ENCODE measurements around the gene COBLL1.
A peak's percentile ranks its signal among the peaks of the same experiment; 100 is the strongest.
"Not testable (repeated sequence)": the region's sequence is repeated elsewhere in the genome, so short reads cannot be mapped to it uniquely, and the experiment has no call there.

The COBLL1 gene

DNA sequence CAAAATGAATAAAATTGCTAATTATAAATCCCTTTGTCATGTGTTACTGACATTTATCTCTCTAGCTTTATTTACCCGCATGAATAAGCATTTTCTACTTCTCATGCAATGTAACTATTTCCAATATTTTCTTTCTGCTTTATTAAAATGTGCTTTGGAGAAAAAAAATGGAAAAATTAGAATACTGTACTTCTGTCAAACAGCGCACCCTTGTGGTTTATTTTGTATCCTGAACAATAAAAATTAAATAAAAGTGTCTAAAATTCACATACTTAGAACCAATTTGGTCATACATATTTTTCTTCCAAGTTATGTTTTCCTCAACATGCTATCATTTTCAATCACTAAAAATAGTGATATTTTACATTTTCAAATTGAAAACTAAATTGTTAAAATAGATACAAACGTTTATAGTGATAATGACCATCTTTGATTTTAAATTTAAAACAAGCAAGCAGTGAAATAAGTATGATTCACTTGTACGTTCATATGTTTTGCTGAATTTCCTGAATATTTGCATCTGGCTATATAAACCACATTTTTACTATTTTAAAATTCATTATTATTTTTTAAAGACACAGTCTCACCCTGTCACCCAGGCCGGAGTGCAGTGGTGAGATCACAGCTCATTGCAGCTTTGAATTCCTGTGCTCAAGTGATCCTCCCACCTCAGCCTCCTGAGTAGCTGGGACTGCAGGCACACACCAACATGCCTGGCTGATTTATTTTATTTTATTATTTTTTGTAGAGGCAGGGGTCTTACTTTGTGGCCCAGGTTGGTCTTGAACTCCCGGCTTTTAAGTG lies 124.4 kb downstream of the COBLL1 start:
- H3K79me2 ChIP-seq (ENCODE audit: control insufficient read depth, insufficient read depth, low read length, unreplicated experiment) = no peaks in the 10 kb centered on the region
- no peak overlapping the region for H2AFZ ChIP-seq (ENCODE audit: low read length, unreplicated experiment)
- no peak overlapping the region for H3K4me3 ChIP-seq (ENCODE audit: low read depth, low read length)
- no peaks in the 10 kb centered on the region for H3K36me3 ChIP-seq (ENCODE audit: insufficient read depth, low read length)
- no peaks in the 10 kb centered on the region for H3K27me3 ChIP-seq (ENCODE audit: insufficient read depth, low read length)
- no peak overlapping the region for H3K27ac ChIP-seq (ENCODE audit: low read depth, low read length)
- peaks cover 18% of the 10 kb centered on the region for H3K4me1 ChIP-seq (ENCODE audit: control insufficient read depth, insufficient read depth, low read length, unreplicated experiment)

- Histone ChIP-seq H3K4me3 (ENCODE audit: low read depth, low read length) (no peak overlapping the region), H2AFZ (ENCODE audit: low read length, unreplicated experiment) (no peak overlapping the region), H3K27me3 (ENCODE audit: insufficient read depth, low read length) (no peaks in the 10 kb centered on the region), H3K36me3 (ENCODE audit: insufficient read depth, low read length) (no peaks in the 10 kb centered on the region), H3K4me1 (ENCODE audit: control insufficient read depth, insufficient read depth, low read length, unreplicated experiment) (peaks cover 9% of the 10 kb centered on the region), H3K79me2 (ENCODE audit: control insufficient read depth, insufficient read depth, low read length, unreplicated experiment) (no peaks in the 10 kb centered on the region), H3K27ac (ENCODE audit: low read depth, low read length) (no peak overlapping the region)
Observed at GRCh38 chr2:164714471-164714870, 127.2 kb downstream of the COBLL1 start.

DNA sequence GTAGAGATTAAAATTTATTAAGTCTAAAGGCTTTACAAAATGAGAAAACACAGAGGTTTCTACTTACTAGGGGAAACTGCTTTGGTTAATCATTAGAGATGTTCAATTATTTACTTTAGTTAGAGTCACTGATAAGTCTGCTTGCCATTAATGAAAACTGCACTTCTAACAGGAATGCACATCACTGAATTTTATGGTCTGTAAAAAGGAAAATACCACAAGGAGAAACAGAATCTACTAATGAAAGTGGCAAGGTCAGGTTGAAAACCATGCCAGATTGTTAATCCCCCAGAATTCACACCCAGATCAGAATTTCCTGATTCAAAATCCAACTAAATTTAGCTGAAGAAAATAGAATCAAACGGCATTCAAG lies 129.9 kb downstream of the COBLL1 start:
- H3K79me2 ChIP-seq (ENCODE audit: control insufficient read depth, insufficient read depth, low read length, unreplicated experiment) = no peaks in the 10 kb centered on the region
- H2AFZ ChIP-seq (ENCODE audit: low read length, unreplicated experiment) = no peak overlapping the region
- H3K36me3 ChIP-seq (ENCODE audit: insufficient read depth, low read length) = no peaks in the 10 kb centered on the region
- H3K4me3 ChIP-seq (ENCODE audit: low read depth, low read length) = no peak overlapping the region
- no peaks in the 10 kb centered on the region for H3K27me3 ChIP-seq (ENCODE audit: insufficient read depth, low read length)
- H3K27ac ChIP-seq (ENCODE audit: low read depth, low read length) = no peak overlapping the region
- H3K4me1 ChIP-seq (ENCODE audit: control insufficient read depth, insufficient read depth, low read length, unreplicated experiment) = peaks cover 13% of the 10 kb centered on the region

DNA sequence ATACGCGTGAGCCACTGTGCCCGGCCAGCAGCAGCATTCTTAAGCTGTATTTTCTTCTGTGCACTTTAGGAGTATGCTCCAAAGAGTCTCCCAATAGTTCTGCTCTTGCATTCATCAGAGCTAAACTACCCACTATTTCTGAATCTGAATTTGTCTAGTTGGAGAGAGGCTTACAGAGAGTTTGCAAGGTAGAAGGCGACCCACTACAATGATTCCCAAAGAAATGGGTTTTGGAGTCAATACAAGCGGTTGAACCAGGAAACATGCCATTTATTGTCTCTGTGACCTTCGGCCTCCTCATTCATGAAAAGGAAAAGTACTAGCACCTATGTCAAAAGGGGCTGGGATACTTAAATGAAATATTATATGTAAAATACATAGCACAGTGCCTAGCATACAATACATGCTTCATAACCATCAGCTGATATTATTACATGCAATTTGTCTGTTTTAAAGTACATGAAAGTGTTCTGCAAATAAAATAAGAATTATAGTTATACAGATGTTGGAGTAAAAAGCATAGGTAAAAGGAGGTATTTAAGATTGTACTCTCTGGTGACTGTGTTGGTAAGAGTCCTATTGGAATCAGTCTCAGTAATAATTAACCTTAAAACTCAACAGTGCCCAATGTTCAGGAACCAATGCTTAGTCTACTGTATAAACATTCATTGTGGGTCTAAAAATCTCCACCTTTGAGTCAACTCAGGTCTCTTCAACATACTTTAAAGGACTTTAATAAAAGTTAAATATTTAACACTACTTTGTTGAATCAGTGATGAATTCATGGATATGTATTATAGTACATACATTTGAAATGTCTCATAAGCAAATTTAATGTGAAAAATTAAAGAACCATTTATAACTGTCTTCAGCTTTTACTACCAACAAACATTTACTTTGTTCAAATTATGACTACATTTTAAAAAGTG lies 130.5 kb downstream of the COBLL1 start:
- H3K27ac ChIP-seq (ENCODE audit: low read depth, low read length) = no peak overlapping the region
- no peak overlapping the region for H2AFZ ChIP-seq (ENCODE audit: low read length, unreplicated experiment)
- H3K79me2 ChIP-seq (ENCODE audit: control insufficient read depth, insufficient read depth, low read length, unreplicated experiment) = no peaks in the 10 kb centered on the region
- H3K4me1 ChIP-seq (ENCODE audit: control insufficient read depth, insufficient read depth, low read length, unreplicated experiment) = peaks cover 20% of the 10 kb centered on the region
- no peaks in the 10 kb centered on the region for H3K27me3 ChIP-seq (ENCODE audit: insufficient read depth, low read length)
- no peak overlapping the region for H3K4me3 ChIP-seq (ENCODE audit: low read depth, low read length)
- H3K36me3 ChIP-seq (ENCODE audit: insufficient read depth, low read length) = no peaks in the 10 kb centered on the region

- not testable (repeated sequence) for H3K27me3 ChIP-seq (ENCODE audit: insufficient read depth, low read length); H3K4me3 ChIP-seq (ENCODE audit: low read depth, low read length); H3K36me3 ChIP-seq (ENCODE audit: insufficient read depth, low read length); H3K27ac ChIP-seq (ENCODE audit: low read depth, low read length); H2AFZ ChIP-seq (ENCODE audit: low read length, unreplicated experiment); H3K79me2 ChIP-seq (ENCODE audit: control insufficient read depth, insufficient read depth, low read length, unreplicated experiment)
- H3K4me1 ChIP-seq (ENCODE audit: control insufficient read depth, insufficient read depth, low read length, unreplicated experiment) = peaks cover 17% of the 10 kb centered on the region
Observed at GRCh38 chr2:164710252-164710836, 131.3 kb downstream of the COBLL1 start.

DNA sequence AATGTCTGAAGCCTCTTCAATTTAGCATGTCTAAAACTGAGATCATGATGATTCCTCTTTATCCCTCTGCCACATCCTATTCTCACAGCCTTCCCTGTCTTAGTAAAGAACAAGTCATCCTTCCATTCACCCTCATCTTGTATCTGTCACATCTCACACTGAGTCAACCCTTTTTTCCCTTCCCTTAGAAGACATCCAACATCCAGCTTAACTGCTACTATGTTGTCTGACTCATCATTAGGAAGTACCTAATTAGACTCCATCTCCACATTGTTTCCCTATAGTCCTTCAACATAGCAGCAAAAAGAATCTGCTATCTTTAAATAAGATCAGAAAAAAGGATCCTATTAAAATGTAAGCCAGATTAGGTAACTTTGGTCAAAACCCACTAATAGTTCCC lies 135.1 kb downstream of the COBLL1 start:
- Histone ChIP-seq H3K27ac (ENCODE audit: low read depth, low read length) (peak overlapping the region; percentile 41), H3K27me3 (ENCODE audit: insufficient read depth, low read length) (no peaks in the 10 kb centered on the region), H3K36me3 (ENCODE audit: insufficient read depth, low read length) (no peaks in the 10 kb centered on the region), H3K4me1 (ENCODE audit: control insufficient read depth, insufficient read depth, low read length, unreplicated experiment) (peaks cover 17% of the 10 kb centered on the region), H2AFZ (ENCODE audit: low read length, unreplicated experiment) (no peak overlapping the region), H3K4me3 (ENCODE audit: low read depth, low read length) (no peak overlapping the region), H3K79me2 (ENCODE audit: control insufficient read depth, insufficient read depth, low read length, unreplicated experiment) (no peaks in the 10 kb centered on the region)

DNA sequence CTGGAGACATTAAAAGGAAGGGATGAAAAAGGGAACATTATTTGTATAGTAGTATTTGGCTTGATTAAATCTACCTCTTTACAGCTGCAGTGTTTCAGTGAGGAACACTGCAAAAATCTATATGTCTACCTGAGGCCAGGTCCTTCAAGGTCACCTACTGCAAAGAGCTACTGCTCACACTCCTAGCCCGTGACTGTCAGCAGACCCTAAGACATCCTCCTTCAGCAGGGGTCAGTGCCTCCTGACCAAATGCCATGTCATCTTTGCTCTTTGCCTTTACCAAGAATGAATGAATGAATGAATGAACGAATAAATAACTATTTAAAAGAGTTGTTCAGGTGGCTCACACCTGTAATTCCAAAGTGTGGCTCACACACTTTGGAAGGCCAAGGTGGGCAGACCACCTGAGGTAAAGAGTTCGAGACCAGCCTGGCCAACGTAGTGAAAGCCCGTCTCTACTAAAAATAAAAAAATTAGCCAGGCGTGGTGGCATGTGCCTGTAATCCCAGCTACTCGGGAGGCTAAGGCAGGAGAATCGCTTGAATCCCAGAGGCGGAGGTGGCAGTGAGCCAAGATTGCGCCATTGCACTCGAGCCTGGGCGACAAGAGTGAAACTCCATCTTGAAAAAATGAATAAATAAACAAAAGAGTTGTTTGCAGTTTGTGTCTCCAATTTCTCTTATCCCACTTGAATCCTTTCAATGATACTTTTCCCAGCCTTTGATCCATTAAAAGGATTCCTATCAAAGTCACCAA lies 136.0 kb downstream of the COBLL1 start:
- H3K27ac ChIP-seq (ENCODE audit: low read depth, low read length) = 0 out of 2 replicates have a peak overlapping the region, but pooled peaks have one; percentile 9
- H3K27me3 ChIP-seq (ENCODE audit: insufficient read depth, low read length) = no peaks in the 10 kb centered on the region
- H3K79me2 ChIP-seq (ENCODE audit: control insufficient read depth, insufficient read depth, low read length, unreplicated experiment) = no peaks in the 10 kb centered on the region
- no peak overlapping the region for H3K4me3 ChIP-seq (ENCODE audit: low read depth, low read length)
- H3K4me1 ChIP-seq (ENCODE audit: control insufficient read depth, insufficient read depth, low read length, unreplicated experiment) = peaks cover 17% of the 10 kb centered on the region
- H2AFZ ChIP-seq (ENCODE audit: low read length, unreplicated experiment) = no peak overlapping the region
- H3K36me3 ChIP-seq (ENCODE audit: insufficient read depth, low read length) = no peaks in the 10 kb centered on the region

- Histone ChIP-seq H2AFZ (ENCODE audit: low read length, unreplicated experiment) (no peak overlapping the region), H3K4me1 (ENCODE audit: control insufficient read depth, insufficient read depth, low read length, unreplicated experiment) (peaks cover 12% of the 10 kb centered on the region), H3K27me3 (ENCODE audit: insufficient read depth, low read length) (no peaks in the 10 kb centered on the region), H3K79me2 (ENCODE audit: control insufficient read depth, insufficient read depth, low read length, unreplicated experiment) (no peaks in the 10 kb centered on the region), H3K4me3 (ENCODE audit: low read depth, low read length) (no peak overlapping the region), H3K27ac (ENCODE audit: low read depth, low read length) (no peak overlapping the region), H3K36me3 (ENCODE audit: insufficient read depth, low read length) (no peaks in the 10 kb centered on the region)
Observed at GRCh38 chr2:164703915-164704706, 137.5 kb downstream of the COBLL1 start.

GRCh38 chr2:164701565-164701964 lies 140.1 kb downstream of the COBLL1 start:
- H3K27me3 ChIP-seq (ENCODE audit: insufficient read depth, low read length) = no peaks in the 10 kb centered on the region
- H3K79me2 ChIP-seq (ENCODE audit: control insufficient read depth, insufficient read depth, low read length, unreplicated experiment) = no peaks in the 10 kb centered on the region
- no peak overlapping the region for H3K27ac ChIP-seq (ENCODE audit: low read depth, low read length)
- no peak overlapping the region for H2AFZ ChIP-seq (ENCODE audit: low read length, unreplicated experiment)
- H3K4me3 ChIP-seq (ENCODE audit: low read depth, low read length) = no peak overlapping the region
- H3K36me3 ChIP-seq (ENCODE audit: insufficient read depth, low read length) = no peaks in the 10 kb centered on the region
- H3K4me1 ChIP-seq (ENCODE audit: control insufficient read depth, insufficient read depth, low read length, unreplicated experiment) = peaks cover 6% of the 10 kb centered on the region

Data from ACC112 (cell line).